HepG2 (cell line): ENCODE results near the gene XXYLT1. TPM values are rescaled to one million over a fixed set of nuclear protein-coding genes. Genes with fewer than 3 reads are reported as not detected.

Experiments
- ATAC-seq: fragments of 200-7000 bp; cut with Tn5 transposase; 3 replicates; pipeline ENCODE4 v1.9.1; 2020; ENCODE audit warnings: mild to moderate bottlenecking, moderate library complexity
- BruUV-seq: library from RNA; stranded (reverse); fragments of 400-500 nt; replicated peaks from 2 replicates; lab custom pipeline; 2021; lab: Mats Ljungman, UMichigan
- CTCF ChIA-PET: fragments of 300-600 bp; formaldehyde crosslinking; extraction: SDS; loops from one replicate; lab custom pipeline; 2021; ENCODE audit warnings: low total read pairs, inconsistent platforms, low intra/inter-chr PET ratio; lab: Yijun Ruan, JAX
- POLR2A ChIA-PET: fragments of 350-600 bp; sonication (Branson Sonifier 250); formaldehyde crosslinking; loops from one replicate; lab custom pipeline; 2020; ENCODE audit warnings: antibody characterized with exemption, inconsistent platforms; lab: Yijun Ruan, JAX
- DNase-seq: peaks from one replicate; pipeline ENCODE4 v3.0.0-alpha.2; 2015; ENCODE audit warnings: low spot score
- FAIRE-seq: peaks from 3 replicates; lab custom pipeline; 2011; peaks lifted over from hg19 to GRCh38; lab: Jason Lieb, UNC
- H2AFZ ChIP-seq: one replicate; pipeline ENCODE4 v1.6.1; 2011; ENCODE audit warnings: low read length, inconsistent platforms
- H3K27ac ChIP-seq: fragments of 300-600 bp; 3 replicates; pipeline ENCODE4 v1.8.0; 2011; ENCODE audit warnings: mixed run types, mild to moderate bottlenecking, mixed read lengths, low read length, inconsistent platforms; ENCODE audit not compliant: insufficient read depth; ENCODE audit errors: extremely low read length
- H3K27me3 ChIP-seq, 2 experiments: fragments of 200-600 bp in 1 of 2; 2 replicates in 1 of 2; 3 replicates in 1 of 2; pipeline versions ENCODE4 v1.6.0 to v1.8.0; 2011; ENCODE audit warnings: low read length in 2 of 2, mild to moderate bottlenecking in 2 of 2, moderate library complexity in 2 of 2, inconsistent platforms in 1 of 2; ENCODE audit not compliant: insufficient read depth in 2 of 2, control insufficient read depth in 1 of 2
- H3K36me3 ChIP-seq, 2 experiments: fragments of 200-600 bp in 1 of 2; replicated peaks in 1 of 2; 2 replicates in 1 of 2; 3 replicates in 1 of 2; pipeline versions ENCODE4 v1.5.1 to v1.8.0; 2011; ENCODE audit warnings: low read length in 2 of 2, inconsistent platforms in 1 of 2; ENCODE audit not compliant: insufficient read depth in 2 of 2, control insufficient read depth in 1 of 2
- H3K4me1 ChIP-seq: 2 replicates; pipeline ENCODE4 v1.5.1; 2012; ENCODE audit warnings: low read length, inconsistent platforms; ENCODE audit not compliant: insufficient read depth
- H3K4me2 ChIP-seq: 2 replicates; pipeline ENCODE4 v1.6.0; 2011; ENCODE audit warnings: low read depth, low read length, inconsistent platforms
- H3K4me3 ChIP-seq, 3 experiments: fragments of 200-600 bp in 1 of 3; sonication (generic), shearing (Covaris generic) in 1 of 3; replicated peaks in 1 of 3; 2 replicates each; pipeline ENCODE4 v1.5.1; 2011 to 2016; ENCODE audit warnings: low read length in 3 of 3, inconsistent platforms in 2 of 3, low read depth in 2 of 3, mild to moderate bottlenecking in 2 of 3, control low read depth in 1 of 3, mixed read lengths in 1 of 3; ENCODE audit not compliant: insufficient read depth in 1 of 3
- H3K79me2 ChIP-seq: one replicate; pipeline ENCODE4 v1.6.1; 2011; ENCODE audit warnings: low read length, inconsistent platforms; ENCODE audit not compliant: insufficient read depth
- H3K9ac ChIP-seq: 2 replicates; pipeline ENCODE4 v1.6.0; 2011; ENCODE audit warnings: mild to moderate bottlenecking, low read depth, low read length, inconsistent platforms; ENCODE audit not compliant: insufficient read depth
- H3K9me3 ChIP-seq: 2 replicates; pipeline ENCODE4 v1.5.1; 2012; ENCODE audit warnings: mild to moderate bottlenecking, low read length
- H4K20me1 ChIP-seq: 2 replicates; pipeline ENCODE4 v1.6.0; 2011; ENCODE audit warnings: inconsistent platforms, mild to moderate bottlenecking, low read length, moderate library complexity; ENCODE audit not compliant: insufficient read depth
- EP300 ChIP-seq, 3 experiments: sonication (generic) in 1 of 3; formaldehyde crosslinking in 1 of 3; IDR thresholded peaks; 2 replicates each; pipeline versions ENCODE4 v1.5.1 to v1.6.1; 2011 to 2020; ENCODE audit warnings: low read depth in 2 of 3, low read length in 2 of 3, borderline replicate concordance in 1 of 3, improper control_type of control experiment in 1 of 3, mild to moderate bottlenecking in 1 of 3, missing genetic modification reagents in 1 of 3, moderate library complexity in 1 of 3
- HHEX ChIP-seq: IDR thresholded peaks from 2 replicates; pipeline ENCODE4 v1.6.1; 2016; ENCODE audit warnings: control low read depth
- MLLT10 ChIP-seq: sonication (generic); formaldehyde crosslinking; IDR thresholded peaks from 2 replicates; pipeline ENCODE4 v1.4.0; 2020; ENCODE audit warnings: missing genetic modification reagents
- MTF1 ChIP-seq: sonication (generic); formaldehyde crosslinking; IDR thresholded peaks from 2 replicates; pipeline ENCODE4 v1.5.0; 2020; ENCODE audit warnings: missing genetic modification reagents
- NR3C1 ChIP-seq: sonication (generic); formaldehyde crosslinking; IDR thresholded peaks from 2 replicates; pipeline ENCODE4 v1.4.0; 2020; ENCODE audit warnings: missing genetic modification reagents
- POLR2AphosphoS5 ChIP-seq: IDR thresholded peaks from 2 replicates; pipeline ENCODE4 v1.6.1; 2012; ENCODE audit warnings: low read depth, low read length
- SMAD3 ChIP-seq: sonication (generic); formaldehyde crosslinking; IDR thresholded peaks from 2 replicates; pipeline ENCODE4 v1.4.0; 2020; ENCODE audit warnings: missing genetic modification reagents
- ZNF552 ChIP-seq: sonication (generic); formaldehyde crosslinking; IDR thresholded peaks from 2 replicates; pipeline ENCODE4 v1.9.0; 2022; ENCODE audit warnings: missing genetic modification reagents, mild to moderate bottlenecking, borderline replicate concordance
- ZNF850 ChIP-seq: sonication (generic); formaldehyde crosslinking; conservative IDR thresholded peaks from 2 replicates; pipeline ENCODE4 v1.9.0; 2021; ENCODE audit warnings: mild to moderate bottlenecking, missing genetic modification reagents
- WGBS: methylation state at CpG from one replicate; pipeline ENCODE4 v1.1.6; 2017; ENCODE audit warnings: low lambda C conversion rate; 5-methylcytosine and 5-hydroxymethylcytosine counted together
- in situ Hi-C: cut with HindIII; loops from 2 replicates; pipeline ENCODE4 v1.10.0; 2017; ENCODE audit warnings: low pct_unique_long_range_greater_than_20kb; ENCODE audit not compliant: extremely low pct_ligation_motif_present
- intact Hi-C: fragments of 100-400 bp; cut with micrococcal nuclease; formaldehyde crosslinking; loops from one replicate; pipeline ENCODE4 v1.10.0; 2022; ENCODE audit not compliant: unreplicated experiment
- polyA plus RNA-seq, 8 experiments: library from polyadenylated mRNA; depleted of rRNA in 3 of 8; stranded (reverse) in 7 of 8; unstranded in 1 of 8; fragments of >200 nt; fragmentation: Illumina TruSeq in 4 of 8; extraction: Trizol in 4 of 8; gene quantifications; 2 replicates each; pipeline versions ENCODE4 v1.2.1 to v1.2.3, GENCODE V29; 2011 to 2016; ENCODE audit warnings: low read depth in 4 of 8, missing spikeins in 1 of 8, mixed read lengths in 1 of 8; ENCODE audit not compliant: insufficient read depth in 1 of 8
- total RNA-seq, 5 experiments: library from RNA; depleted of rRNA; stranded (reverse); fragments of >200 nt; fragmentation: Illumina TruSeq; extraction: Trizol; gene quantifications; 2 replicates each; pipeline ENCODE4 v1.2.3, GENCODE V29; 2016; ENCODE audit warnings: low read depth in 1 of 5
- TF ChIP-seq, protein P1 (sequence below): sonication (generic); formaldehyde crosslinking; IDR thresholded peaks from 2 replicates; pipeline ENCODE4 v1.8.1; 2023; ENCODE audit warnings: missing genetic modification reagents, mild to moderate bottlenecking, borderline replicate concordance
- TF ChIP-seq, protein P2 (sequence below): IDR thresholded peaks from 2 replicates; pipeline ENCODE4 v1.6.1; 2012; ENCODE audit warnings: low read length, improper control_type of control experiment

XXYLT1 gene
- total and polyA plus RNA-seq, 2 of the 13 experiments (the other 11 are each of a cell fraction or from before 2014, with no cell fraction given) = 17.7 to 19.0 TPM

DNA sequence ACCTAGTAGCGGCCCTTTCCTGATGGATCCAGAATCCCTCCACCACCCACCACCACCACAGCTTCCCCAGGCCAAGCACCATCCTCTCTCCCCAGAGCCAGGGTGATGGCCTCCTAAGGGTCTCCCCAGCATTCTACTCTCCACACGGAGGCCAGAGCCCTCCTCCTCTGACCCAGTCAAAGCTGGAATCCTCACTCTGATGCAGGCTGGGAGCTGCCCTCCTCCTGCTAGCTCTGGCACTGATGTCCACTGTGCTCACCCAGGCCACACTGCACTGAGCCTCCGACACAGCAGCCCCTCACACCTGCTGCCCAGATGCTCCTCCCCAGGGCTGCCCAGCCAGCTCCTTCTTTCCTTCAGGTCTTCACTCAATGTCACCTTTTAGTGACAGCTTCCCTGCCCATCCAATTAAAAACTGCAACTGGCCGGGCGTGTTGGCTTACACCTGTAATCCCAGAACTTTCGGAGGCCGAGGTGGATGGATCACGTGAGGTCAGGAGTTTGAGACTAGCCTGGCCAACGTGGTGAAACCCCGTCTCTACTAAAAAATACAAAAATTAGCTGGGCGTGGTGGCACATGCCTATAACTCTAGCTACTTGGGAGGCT lies 21.0 kb downstream of the XXYLT1 start:
- no peak for DNase-seq
- Histone ChIP-seq H4K20me1 (no peaks in the 10 kb centered on the region), H3K4me3 (no peak overlapping the region), H3K4me1 (no peaks in the 10 kb centered on the region), H3K9ac (no peak overlapping the region), H3K27ac (no peak overlapping the region), H3K9me3 (no peaks in the 10 kb centered on the region), H3K36me3 (peaks cover 1 to 6% of the 10 kb centered on the region in 2 experiments; a peak in 2 of 5 replicates), H3K79me2 (peaks cover 9% of the 10 kb centered on the region), H3K4me2 (no peak overlapping the region), H2AFZ (no peak overlapping the region), H3K27me3 (no peaks in the 10 kb centered on the region)
- BruUV-seq = no TSS peak
- CTCF ChIA-PET = no interaction called here
- in situ Hi-C loops (loop anchor here (10.0 kb wide), 1 partner anchor 245 kb away; no protein-coding TSS in a partner anchor), intact Hi-C loops (no loop called here)
- 98% methylated on average over 11 of the region's 11 CpGs for WGBS
- no peak for FAIRE-seq
- POLR2A ChIA-PET = no interaction called here
- TF ChIP-seq HHEX (CRISPR knock-in tag) (no peak), ZNF552 (CRISPR knock-in tag) (no peak), EP300 (IDR thresholded peaks at IDR 0.05; ENCODE audit: low read depth in 2 of 2, low read length in 2 of 2) (no peak), EP300 (CRISPR knock-in tag; IDR thresholded peaks at IDR 0.05; ENCODE audit: borderline replicate concordance) (no peak), NR3C1 (CRISPR knock-in tag) (no peak), POLR2AphosphoS5 (no peak)
- TF ChIP-seq, protein P1, sequence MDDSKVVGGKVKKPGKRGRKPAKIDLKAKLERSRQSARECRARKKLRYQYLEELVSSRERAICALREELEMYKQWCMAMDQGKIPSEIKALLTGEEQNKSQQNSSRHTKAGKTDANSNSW (CRISPR knock-in tag) = no peak
- ATAC-seq = no peak

DNA sequence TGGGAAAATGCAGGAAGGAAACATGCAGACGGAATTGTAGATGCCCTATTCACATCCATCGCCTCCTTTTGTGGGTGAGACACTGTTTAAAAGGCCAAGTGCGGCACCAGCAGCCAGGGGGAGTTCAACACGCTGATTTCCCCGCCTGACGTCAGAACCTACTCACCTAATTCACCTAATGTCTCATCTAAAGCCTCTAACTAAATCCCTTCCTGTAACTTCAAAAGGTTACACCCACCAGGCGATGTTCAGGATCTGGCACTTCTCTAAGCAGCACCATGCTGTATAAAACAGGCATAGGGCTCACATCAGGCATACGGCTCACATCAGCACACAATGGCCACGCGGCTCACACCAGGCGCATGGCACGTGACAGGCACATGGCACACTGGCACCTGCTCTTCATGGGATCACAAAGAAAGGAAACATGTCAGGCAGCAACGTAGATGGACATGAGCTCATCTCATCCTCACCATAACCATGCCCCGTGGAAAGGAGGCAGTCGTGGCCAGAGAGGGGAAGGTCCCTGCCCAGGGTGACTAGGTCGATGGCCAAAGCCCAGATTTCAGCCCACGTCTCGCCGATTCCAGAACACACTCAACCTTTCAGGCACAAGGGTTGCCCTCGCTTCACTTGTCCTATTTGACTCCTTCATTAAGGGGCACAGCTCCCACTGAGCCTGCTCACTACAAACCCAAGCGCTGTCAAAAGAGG lies 21.7 kb downstream of the XXYLT1 start:
- no peak overlapping the region for H3K4me3 ChIP-seq
- POLR2A ChIA-PET = no interaction called here
- TF ChIP-seq SMAD3 (CRISPR knock-in tag) (no peak), MLLT10 (CRISPR knock-in tag) (no peak), ZNF850 (CRISPR knock-in tag) (no peak), MTF1 (CRISPR knock-in tag) (no peak)
- TF ChIP-seq, protein P2, sequence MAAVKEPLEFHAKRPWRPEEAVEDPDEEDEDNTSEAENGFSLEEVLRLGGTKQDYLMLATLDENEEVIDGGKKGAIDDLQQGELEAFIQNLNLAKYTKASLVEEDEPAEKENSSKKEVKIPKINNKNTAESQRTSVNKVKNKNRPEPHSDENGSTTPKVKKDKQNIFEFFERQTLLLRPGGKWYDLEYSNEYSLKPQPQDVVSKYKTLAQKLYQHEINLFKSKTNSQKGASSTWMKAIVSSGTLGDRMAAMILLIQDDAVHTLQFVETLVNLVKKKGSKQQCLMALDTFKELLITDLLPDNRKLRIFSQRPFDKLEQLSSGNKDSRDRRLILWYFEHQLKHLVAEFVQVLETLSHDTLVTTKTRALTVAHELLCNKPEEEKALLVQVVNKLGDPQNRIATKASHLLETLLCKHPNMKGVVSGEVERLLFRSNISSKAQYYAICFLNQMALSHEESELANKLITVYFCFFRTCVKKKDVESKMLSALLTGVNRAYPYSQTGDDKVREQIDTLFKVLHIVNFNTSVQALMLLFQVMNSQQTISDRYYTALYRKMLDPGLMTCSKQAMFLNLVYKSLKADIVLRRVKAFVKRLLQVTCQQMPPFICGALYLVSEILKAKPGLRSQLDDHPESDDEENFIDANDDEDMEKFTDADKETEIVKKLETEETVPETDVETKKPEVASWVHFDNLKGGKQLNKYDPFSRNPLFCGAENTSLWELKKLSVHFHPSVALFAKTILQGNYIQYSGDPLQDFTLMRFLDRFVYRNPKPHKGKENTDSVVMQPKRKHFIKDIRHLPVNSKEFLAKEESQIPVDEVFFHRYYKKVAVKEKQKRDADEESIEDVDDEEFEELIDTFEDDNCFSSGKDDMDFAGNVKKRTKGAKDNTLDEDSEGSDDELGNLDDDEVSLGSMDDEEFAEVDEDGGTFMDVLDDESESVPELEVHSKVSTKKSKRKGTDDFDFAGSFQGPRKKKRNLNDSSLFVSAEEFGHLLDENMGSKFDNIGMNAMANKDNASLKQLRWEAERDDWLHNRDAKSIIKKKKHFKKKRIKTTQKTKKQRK = no peak
- TF ChIP-seq, all 625 proteins: peak for 0
- intact Hi-C loops (no loop called here), in situ Hi-C loops (no loop called here)
- no peak overlapping the region for H3K9ac ChIP-seq
- no peaks in the 10 kb centered on the region for H3K27me3 ChIP-seq
- H3K4me1 ChIP-seq = no peaks in the 10 kb centered on the region
- H3K36me3 ChIP-seq = peaks cover 1 to 6% of the 10 kb centered on the region in 2 experiments; a peak in 2 of 5 replicates
- no peak overlapping the region for H2AFZ ChIP-seq
- H3K9me3 ChIP-seq = no peaks in the 10 kb centered on the region
- FAIRE-seq (no peak), DNase-seq (no peak), ATAC-seq (no peak)
- no peaks in the 10 kb centered on the region for H4K20me1 ChIP-seq
- H3K27ac ChIP-seq = no peak overlapping the region
- WGBS = 97% methylated on average over 19 of the region's 21 CpGs
- H3K79me2 ChIP-seq = peaks cover 9% of the 10 kb centered on the region
- H3K4me2 ChIP-seq = no peak overlapping the region
- CTCF ChIA-PET = no interaction called here
- no TSS peak for BruUV-seq
